C1 segment of cervical spinal cord (tissue), 14 donors: Measurements from ENCODE around the gene GFPT2.

ENCODE experiments used
- DNase-seq, 14 donors: peaks; one replicate each; lab custom pipeline; 2025; lab: John Stamatoyannopoulos, UW

Gene GFPT2

DNA sequence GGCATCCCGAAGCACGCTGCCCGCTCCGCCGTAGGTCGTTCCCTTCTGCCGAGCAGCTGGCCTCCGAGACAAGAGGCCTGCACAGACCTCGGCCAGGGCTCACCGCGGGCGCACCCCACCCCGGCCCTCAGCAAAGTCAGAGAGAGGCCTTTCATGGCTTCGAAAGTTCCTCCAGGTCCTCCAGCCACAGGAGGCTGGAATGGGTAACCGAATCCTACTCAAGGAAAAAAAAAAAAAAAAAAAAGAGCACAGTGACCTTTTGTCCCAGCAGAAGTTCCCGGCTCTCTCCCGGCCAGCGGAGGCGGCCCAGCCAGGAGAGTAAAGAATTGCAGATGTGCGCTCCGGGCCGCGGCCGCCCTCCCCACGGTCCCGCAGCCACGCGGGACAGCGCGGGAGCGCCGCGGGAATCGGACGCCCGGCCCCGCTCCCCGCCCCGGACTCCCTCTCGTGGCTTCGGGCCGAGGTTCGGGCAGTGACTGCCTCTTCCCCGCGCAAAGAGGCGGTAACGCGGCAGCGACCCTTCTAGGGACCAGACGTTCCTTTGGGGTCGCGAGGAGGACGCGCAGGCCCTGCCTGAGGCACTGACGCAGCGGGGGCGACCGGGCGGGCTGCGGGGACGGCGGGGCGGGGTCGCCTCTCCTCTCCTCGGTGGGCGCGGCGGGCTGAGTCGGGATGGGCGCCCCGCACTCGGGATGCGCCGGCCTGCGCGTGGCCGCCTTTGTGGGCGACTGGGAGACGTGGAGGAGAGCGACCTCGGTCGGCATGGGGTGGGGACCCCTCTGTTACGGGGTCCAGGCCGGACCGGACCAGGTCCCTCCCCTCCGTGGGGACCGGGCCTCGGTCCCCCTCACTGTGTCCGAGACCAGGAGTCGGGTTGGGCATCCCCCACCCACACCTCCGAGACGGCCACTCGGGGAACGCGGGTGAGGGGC, 754 bp downstream of the GFPT2 start:
- DNase-seq = peak in 3 of 14 donors; percentile 19 to 60 (median 36)

DNA sequence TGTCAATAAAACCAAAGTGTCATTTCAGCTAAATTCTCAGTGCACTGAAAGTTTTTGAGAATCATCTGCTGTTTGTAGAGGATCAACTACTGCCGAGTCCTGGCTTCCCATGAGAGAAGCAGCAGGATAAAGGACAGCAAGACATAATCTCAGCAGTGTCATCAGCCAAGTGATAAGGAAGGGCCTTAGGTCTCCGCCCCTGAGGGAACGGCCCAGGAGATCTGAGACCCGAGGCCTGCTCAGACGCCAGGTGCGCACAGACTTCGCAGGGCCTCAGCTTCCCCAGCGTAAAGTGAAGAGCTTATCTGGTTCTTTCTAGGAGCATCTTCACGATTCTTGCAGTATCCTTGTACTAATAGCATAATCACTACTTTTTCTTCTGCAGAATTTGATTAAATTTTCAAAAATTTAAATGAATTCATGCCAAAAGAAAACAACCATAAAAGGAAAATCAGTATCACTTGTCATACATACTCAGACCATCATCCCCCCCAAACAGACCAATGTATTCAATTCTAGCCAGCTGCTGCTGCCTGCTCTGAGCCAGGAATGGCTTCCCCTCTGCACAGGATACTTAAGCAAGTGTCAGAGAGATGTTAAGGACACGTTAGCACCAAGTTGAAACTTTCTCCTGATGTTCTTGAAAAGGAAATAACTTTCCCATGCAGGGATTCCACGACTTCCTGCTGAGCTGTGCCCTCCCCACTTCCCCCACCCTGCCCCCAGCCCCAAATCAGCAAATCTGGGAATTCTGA, 2.2 kb downstream of the GFPT2 start:
- DNase-seq = peak in 1 of 14 donors; percentile 7

DNA sequence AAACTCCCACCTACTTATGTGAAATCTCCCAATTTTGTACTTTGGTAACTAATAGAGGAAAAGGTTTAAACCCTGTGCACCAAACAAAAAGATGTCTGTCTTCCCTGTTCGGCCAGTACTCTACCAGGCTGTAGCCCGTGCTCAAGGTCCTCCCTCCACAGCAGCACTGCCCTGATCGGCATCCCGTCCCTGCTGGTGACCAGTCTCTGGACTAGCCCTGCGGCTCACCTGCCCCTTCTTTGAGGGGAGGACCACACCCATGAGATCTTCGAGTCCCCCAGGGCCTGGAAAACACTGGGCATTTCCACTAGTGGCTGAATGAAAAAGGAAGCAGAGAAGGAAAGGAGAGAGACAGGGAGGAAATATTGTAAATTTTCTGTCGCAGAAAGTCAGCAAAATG, 2.8 kb downstream of the GFPT2 start:
- DNase-seq = no peak

DNA sequence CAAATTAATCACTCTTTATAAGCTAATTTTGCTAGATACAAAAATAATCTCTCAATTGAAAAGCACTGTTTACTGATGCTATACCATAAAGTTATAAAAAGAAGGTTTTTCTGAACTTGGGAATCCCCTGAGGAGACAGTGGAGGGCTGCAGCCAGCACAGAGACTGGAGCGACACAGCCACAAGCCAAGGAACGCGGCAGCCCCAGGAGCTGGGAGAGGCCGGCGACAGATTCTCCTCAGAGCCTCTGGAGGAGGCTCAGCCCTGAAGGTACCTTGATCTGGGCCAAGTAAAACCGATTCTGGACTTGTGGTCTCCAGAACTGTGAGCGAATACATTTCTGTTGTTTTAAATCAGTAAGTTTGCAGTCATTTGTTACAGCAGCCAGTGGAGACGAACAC, 3.7 kb downstream of the GFPT2 start:
- no peak for DNase-seq

DNA sequence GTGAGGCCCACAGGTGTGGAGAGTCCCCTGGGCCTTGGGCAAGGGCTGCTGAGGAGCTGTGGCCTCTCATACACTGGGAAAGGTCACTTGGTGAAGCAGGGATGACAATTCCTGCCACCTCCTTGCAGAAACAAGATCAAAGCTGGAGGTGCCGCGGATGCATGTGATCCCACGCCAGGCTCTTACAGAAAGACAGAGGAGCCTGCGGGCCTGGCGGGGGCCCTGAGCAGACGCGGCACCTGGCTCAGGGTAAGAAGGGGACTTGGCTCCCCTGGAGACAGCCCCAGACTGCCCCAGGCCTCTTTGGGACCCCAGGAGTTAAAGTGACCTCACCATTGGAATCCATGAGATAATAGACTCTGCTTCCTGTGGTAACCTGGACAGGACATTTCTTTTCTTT, 4.8 kb downstream of the GFPT2 start:
- no peak for DNase-seq

DNA sequence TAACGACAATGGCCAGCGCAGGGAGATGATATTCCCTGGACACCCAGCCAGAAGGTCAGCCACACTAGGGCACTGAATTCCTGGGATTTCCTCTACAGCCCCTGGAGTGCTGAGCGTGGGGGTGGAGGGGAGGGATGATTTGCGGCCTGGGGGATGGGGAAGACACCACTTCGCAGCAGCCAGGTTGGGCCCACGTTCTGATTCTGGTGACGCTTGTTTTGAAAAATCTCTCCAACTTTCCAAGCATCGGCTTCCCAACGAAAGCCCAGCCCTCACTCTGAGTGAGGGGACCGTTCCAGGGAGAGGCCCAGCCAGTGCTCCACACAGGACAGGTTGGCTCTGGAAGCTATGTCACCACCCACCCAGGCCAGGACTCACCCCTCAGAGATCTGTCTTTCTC, 5.4 kb downstream of the GFPT2 start:
- DNase-seq = no peak

DNA sequence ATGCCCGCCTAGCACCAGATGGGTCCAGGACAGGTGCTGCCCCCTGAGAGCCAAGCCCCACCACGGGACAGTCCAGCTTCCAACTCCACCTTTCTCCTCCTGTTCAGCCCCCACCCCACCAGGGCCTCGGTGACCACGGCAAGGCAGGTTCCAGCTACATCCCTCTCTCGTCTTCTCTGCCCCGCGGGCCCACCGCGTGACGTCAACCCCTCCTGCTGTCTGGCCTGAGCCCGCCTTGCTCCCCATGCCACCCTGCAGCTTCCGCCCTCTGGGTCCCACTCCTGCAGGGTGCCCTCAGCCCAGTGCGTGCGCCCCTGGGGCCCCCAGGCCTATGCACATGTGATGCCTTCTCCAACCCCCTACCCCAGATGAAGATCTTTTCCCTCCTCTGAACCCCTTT, 6.8 kb downstream of the GFPT2 start:
- no peak for DNase-seq

DNA sequence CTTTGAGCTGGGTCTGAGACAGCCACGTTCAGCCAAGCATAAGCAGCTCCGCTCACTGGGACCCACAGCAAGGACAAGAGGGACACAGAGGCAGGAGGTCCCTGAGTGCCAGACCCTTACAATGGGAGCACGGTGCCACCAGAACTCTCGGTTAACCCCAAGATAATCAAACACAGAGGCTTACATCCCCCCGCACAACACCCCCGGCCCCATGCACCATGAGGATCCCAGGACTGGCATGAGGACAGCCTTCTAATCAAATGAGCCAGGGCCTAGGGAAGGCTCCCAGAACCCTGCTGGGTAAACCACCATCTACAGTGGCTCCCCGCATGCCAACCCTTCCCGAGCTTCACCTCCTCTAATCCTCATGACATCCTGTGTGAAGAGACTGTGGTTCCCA, 7.4 kb downstream of the GFPT2 start:
- no peak for DNase-seq

DNA sequence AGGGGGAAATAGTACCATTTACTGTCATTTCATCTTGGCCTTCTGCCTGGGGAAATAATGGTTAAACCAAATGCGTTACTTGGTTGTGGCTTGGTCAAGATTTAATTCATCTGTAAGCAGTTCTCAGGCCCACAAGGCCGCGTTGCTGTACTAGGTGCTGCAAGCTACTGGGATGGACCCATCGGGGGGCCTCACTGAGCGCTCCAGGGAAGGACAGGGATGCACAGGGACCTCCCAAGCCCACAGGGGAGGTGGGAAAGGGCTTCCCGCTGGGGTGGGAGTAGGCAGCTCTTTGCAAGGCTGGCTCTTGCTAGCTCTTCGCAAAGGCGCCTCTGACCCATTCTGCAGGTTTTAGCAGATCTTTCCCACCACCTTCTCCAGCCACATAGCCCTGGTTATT, 8.0 kb downstream of the GFPT2 start:
- no peak for DNase-seq

DNA sequence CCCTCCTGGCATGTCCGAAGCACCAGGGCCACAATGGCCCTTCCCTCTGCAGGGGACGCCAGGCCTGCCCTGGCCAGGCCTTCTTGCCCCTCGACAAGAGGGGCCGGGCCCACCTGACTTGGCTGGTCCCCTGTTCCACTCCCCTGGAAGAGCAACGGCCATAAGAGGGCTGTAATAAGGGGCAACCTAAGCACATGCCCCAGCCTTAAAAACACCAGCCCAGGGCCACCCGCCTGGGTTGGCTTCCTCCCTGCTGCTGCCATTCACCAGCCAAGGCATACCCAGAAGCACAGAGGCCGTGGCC, 8.5 kb downstream of the GFPT2 start:
- DNase-seq = no peak

DNA sequence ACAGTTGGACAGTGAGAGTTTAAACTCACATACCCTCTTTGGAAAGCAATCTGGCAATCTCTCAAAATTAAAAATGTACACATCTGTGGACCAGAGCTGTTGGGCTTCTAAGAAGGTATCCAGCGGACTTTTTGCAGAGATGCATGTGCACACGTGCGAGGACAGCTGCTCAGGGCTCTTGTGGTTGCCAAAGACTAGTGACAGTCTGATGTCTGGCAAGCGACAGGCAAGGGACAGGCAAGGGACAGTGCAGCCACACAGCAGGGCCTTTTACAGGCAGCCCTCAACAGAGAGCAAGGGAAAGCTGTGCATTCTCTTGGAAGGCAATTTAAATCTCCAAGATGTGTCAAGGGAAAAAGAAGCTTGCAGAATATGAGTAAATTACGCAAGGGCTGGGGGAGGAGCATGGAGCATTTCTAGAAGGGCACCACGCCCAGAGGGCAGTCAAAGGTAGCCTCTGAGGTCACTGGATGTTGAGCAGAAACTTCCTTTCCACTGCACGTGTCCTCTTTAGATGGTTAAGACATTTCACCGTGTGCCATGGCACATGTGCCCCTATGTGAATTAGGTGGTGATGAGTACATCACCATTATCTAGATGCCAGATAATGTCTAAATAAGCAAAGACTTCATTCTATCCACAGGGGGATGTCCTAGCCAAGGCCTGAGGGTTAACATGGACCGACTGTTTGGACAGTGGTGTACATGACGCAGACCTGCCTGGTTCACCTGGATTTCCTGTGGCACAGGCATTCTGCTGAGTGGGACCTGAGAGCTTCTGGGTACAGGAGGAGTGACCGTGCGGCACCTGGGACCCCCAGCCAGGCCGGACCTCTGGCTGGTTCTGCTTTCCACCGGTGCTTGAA, 9.1 kb downstream of the GFPT2 start:
- DNase-seq = peak in 1 of 14 donors; percentile 70

DNA sequence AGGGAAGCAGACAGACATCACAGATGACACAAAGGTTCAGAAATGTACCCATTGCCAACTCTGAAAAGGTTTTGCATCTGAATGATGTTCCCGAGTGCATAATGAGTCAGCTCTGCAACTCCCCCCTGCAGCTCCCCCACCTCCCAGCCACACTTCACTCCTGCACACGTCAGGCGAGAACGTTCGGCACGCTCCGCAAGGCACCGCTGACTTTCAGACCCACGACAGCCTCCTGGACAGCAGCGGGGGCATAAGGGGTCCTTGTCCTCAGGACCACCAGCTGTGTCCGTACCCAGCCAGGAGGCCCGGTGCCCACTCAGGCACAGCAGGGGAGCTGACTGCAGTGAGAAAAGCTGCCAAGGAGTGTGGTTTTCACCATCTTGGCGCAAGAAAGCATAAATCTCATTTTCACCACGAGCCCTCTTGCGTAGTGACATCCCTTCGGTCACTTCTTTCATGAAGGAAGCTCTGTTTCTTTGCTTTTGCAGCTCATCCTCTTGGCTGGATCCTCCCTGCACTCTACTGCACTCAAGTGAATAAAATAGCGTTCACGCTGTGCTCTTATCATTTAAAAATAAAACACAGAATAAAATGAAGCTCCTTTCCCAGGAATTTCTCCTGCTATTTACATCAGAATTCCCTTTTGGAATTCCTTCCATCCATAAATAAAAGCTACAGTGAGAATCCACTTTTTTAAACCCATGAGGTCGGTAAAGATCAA, 9.9 kb downstream of the GFPT2 start:
- DNase-seq = peak in 9 of 14 donors; percentile 11 to 71 (median 36)

DNA sequence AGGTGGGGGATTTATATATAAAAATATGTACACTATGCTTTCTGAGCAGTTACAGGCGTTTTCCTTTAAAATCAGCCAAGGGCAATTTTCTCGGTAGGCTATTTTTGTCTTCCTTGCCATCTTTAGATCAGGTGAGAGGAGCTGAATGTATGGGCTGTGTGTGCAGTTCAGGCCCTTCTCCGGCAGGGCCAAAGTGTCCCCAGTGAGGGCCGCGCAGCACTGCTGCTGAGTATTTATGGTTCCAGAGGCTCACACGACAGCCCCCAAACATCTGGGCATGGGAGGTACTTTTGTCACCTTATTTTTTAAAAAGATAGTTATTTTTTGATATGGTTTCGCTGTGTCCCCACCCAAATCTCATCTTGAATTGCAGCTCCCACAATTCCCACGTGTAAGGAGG, 11.5 kb downstream of the GFPT2 start:
- no peak for DNase-seq

DNA sequence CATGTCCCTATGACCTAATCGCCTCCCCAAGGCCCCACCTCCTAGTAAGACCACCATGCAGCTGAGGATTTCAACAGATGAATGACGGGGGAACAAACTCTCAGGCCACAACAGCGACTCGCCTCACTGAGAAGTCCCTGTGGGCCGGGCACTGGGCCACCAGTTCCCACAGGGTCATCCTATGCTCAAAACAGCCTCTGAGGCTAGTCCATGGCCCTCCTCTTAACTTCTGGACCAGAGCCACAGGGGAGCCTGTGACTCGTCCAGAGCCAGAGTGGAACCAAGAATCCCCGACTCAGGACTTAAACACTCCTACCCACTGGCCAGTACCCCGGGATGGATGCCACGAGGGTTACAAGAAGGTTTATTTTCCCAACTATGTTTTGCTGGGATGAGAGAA, 12.3 kb downstream of the GFPT2 start:
- DNase-seq = no peak

DNA sequence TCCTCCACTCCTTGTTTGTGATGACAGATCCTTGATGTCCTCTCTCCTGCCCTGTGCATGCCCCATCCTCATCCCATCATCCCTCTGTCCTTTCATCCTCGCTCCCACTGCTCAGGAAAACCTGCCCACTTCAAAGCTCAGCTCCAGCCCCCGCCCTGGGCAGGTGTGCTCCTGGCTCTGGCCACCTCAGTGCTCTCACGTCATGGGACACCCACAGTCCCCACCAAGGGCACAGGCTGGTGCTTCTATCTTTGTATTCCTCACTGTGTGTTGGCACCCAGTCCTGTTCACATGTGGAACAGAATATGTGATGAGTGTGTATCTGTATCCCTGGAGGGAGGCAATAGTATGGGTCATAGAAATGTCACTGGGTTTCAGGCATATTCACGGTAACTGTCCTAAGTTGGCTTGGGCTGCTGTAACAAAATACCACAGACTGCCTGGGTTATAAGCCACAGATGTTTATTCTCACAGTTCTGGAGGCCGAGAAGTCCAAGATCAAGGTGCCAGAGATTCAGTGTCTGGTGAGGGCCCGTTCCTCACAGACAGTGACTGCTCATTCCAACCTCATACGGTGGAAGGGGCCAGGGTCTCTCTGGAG, 13.5 kb downstream of the GFPT2 start:
- DNase-seq = no peak

DNA sequence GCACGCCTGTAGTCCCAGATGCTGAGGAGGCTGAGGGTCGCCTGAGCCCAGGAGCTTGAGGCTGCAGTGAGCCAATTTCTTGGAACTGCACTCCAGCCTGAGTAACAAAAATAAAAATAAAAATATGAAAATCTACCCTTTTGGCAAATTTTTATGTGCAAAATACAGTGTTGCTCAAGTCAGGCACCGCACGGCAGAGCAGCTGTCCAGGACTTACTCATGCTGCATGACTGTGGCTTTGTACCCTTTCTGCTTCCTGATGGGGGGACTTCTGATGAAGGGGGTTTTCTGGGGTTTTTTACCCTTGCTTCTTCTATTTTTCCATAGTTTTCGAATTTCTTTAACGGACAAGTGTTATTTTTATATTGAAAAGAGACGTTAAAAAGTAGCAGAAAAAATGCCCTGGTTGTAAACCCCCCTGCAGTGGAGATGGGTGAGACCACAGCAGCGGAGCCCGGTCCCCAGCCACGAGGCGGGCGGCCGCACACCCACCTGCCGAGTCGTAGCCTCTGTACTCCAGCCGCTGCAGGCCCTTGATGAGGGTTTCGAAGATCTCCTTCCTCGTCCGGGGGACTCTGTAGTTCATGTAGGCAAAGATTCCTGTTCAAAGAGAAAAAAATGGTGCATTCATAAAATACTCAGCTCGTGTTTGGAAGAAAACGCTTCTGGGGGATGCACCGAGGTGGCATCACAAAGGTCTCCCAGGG, 15.0 kb downstream of the GFPT2 start:
- no peak for DNase-seq

DNA sequence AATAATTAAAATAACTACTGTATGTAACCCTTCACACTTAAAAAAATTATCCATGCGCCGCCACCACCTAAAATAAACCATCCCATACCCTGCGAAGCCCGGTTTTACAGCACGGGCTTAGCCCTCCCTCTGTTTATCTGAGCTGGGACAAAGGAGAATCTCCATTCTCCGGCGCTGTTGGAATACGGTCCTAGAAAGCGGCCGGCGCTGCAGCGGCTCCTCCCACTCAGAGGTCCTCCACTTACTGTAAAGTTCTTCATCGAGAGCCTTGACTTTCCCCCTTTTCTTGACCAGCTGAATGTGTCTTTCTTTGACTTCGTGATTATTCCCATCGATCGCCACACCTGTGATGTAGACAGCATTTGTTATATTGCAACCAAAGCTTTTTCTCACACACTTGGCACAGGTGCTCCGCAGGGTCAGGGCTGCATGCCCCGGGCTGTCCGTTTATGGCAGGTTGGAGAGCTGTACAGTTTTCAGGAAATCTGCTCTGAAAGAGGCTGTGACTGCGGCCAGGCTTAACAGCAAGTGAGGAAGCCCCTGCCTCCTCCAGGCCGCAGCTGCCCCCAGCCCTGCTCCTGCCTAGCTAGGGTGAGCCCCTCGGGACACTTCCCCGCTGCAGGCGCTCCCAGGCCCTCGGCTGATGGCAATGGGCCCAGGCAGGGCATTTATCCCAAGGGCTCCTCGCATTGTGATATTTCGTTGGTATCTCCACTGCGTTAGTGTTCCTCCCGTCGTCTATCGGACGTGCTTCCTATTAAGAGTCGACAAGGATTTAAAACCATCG, 16.7 kb downstream of the GFPT2 start:
- no peak for DNase-seq

DNA sequence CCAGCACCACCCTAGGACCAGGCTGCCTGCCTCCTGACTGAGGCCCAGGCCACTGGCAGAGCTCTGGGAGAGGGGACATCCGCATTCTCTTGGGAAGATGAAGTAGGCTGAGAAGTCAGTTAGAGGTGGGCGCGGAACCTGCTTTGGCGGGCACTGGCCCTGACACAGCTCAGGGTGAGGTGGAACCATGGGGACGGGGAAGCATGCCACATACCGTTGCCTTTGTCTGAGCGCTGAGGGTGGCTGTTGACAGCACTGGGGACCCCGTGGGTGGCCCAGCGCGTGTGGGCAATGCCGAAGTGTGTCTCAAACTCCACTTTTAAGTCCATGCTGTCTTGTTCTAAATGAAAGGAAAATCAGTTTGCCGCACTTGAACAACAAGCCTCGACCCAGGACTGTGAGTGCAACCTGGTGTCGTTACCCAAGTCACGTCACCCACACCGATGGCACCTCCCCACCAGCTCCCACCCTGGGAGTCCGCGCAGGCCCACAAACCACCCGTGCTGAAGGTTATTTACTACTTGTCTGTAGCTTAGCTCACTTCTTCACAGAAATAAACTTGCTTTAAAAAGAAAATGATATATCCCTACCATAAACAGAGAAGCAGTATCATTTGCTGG, 17.4 kb downstream of the GFPT2 start:
- DNase-seq = no peak
